Cardiac fibroblast (primary cell): ENCODE results near the gene MYEOV.

Source experiments
- DNase-seq, 2 donors: peaks; one replicate each; pipeline versions ENCODE4 v3.0.0 to v3.0.0-alpha.2; 2010; ENCODE audit warnings: low read depth in 2 of 2
- H3K4me3 ChIP-seq, 2 donors: replicated peaks in 1 of 2; 1 replicate in 1 of 2; 2 replicates in 1 of 2; pipeline ENCODE4 v1.5.1; 2011; ENCODE audit warnings: low read depth in 2 of 2, low read length in 2 of 2, mild to moderate bottlenecking in 2 of 2, moderate library complexity in 1 of 2
- CTCF ChIP-seq: IDR thresholded peaks from one replicate; pipeline ENCODE4 v1.5.1; 2011; ENCODE audit warnings: low read depth, mild to moderate bottlenecking, low read length, inconsistent platforms

The MYEOV gene

GRCh38 chr11:69277074-69277809 is 16.7 kb upstream of the MYEOV start:
- no peak for TF ChIP-seq CTCF

GRCh38 chr11:69278091-69278867 is 15.7 kb upstream of the MYEOV start:
- TF ChIP-seq CTCF: no peak
- DNase-seq: no peak
- no peak overlapping the region for H3K4me3 ChIP-seq

More at GRCh38 chr11:69277074-69277809, 16.7 kb upstream of the MYEOV start:
- no peak for DNase-seq
- H3K4me3 ChIP-seq: no peak overlapping the region

GRCh38 chr11:69280451-69280850 is 13.5 kb upstream of the MYEOV start:
- peak; percentile 43 to 59 for DNase-seq
- TF ChIP-seq CTCF: no peak

GRCh38 chr11:69280994-69281393 is 13.0 kb upstream of the MYEOV start:
- TF ChIP-seq CTCF: no peak
- peak; percentile 76 to 86 for DNase-seq
- no peak overlapping the region for H3K4me3 ChIP-seq

More at GRCh38 chr11:69280451-69280850, 13.5 kb upstream of the MYEOV start:
- no peak overlapping the region for H3K4me3 ChIP-seq

- no peak for TF ChIP-seq CTCF
- no peak overlapping the region for H3K4me3 ChIP-seq
- no peak for DNase-seq
These were observed 10.5 kb upstream of the MYEOV start for GRCh38 chr11:69283446-69283845.

- no peak for DNase-seq
- no peak overlapping the region for H3K4me3 ChIP-seq
- no peak for TF ChIP-seq CTCF
These were observed 9.9 kb upstream of the MYEOV start for GRCh38 chr11:69284081-69284511.
